GM21619 (cell line): Measurements from ENCODE around the gene DNASE1L1.
A peak's percentile ranks its signal among the peaks of the same experiment; 100 is the strongest.

Source experiments
- ATAC-seq: cut with Tn5 transposase; IDR thresholded peaks from one replicate; pipeline ENCODE4 v1.9.1; 2021; ENCODE audit not compliant: unreplicated experiment

DNASE1L1 gene

DNA sequence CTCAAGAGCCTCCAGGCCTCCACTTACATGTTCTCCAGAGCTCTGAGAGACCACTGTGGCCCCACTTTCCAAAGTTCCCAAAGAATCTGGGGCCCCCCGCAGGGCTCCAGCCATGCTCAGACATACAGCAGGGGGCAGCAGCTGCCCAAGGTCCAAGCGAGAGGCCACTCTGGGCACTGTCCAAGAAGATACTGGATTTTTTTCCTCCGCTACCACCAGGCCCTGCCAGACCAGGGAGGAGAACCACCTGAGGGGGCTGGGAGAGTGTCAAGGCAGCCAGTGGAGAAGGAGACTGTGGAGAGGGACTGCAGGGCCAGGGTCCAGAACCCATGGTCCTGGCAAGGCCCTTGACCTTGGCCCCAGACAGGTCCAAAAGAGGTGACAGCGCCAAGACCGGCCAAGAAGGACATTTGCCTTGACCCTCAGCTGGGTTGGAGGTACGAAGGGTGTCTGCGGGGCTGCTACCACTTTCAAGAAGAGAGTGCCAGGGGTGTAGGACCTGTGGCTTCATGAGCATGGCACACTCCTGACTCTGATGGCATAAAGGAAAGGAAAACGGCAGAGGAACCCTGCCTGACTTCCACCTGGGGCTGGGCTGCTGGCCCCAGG, 24.7 kb downstream of the DNASE1L1 start:
- no peak for ATAC-seq

DNA sequence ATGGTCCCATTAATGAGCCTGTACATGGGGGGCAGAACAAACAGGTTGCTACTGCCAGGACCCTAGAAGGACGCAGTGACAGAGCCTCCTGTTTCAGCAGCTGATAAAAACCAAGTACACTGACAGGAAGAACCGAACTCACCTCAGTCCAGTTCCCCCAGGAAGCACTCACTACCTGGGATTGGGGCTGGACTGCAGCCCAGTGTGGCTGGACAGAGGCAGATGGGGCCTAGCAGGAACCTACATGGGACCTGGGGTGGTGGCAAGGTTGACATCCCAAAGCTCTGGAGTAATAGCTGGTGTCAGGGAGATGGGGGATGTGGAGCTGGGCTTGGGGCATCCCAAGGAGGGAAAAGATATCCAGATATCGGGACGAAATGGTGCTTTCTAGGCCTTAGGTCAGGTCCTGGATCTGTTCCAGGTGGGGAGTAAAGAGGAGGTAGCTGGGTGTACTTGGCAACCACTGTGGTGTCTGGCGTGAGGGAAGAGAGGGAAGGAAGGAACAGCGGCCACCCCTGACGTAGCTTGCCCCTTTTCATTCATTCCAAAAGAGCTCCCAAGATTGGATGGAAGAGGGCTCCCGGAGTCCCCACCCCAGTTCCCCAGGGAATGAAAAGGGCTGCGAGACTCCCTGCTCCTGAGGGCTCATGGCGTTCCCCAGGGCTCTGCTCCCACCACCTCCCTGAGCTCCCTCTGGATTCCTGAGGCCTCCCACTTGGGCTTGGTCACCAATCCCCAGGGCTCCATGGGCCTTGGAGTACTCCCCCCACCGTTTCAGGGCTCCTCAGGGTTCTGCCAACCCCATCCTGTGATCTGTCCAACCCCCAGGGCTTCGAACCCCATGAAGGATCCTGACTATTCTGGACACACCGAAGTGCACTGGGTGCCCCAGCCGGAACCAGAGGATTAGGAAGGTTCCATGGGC, 25.4 kb downstream of the DNASE1L1 start:
- no peak for ATAC-seq

DNA sequence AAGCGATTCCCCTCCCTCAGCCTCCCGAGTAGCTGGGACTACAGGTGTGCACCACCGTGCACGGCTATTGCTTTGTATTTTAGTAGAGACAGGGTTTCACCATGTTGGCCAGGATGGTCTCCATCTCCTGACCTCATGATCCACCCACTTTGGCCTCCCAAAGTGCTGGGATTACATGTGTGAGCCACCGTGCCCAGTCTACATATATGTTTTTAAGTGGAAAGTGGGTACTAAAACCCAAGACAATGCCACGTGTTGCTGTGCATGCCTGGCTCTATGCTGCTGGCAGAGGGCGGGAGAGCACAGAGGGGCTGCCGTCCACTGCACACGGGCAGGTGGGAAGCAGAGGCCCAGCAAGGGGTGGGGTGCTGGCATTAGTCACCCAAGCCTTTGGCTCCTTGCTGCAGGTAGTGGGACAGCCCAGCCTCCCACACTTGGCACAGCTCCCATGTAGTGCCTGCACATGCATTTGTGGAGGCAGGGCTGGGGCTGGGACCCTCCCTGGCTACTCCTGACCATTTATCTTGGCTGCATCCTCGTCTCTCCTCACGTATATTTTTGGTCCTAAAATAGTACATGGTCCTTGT, 26.5 kb downstream of the DNASE1L1 start:
- no peak for ATAC-seq

DNA sequence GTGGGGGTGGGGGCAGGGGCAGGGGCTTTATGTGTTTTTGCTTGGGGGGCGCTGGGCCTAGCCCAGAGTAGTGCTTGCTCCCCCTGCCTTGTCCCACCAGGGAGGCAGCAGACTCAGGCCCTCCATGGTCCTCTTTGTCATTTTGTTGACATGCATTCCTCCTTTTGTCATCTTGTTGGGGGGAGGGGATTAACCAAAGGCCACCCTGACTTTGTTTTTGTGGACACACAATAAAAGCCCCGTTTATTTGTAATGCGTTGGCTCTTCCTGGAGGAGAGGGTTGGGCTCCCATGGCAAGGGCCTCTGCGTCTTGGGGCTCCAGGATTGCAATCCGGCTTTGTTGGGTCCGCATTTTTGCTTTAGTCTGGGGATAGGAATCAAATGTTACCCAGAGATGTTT, 27.8 kb downstream of the DNASE1L1 start:
- no peak for ATAC-seq

DNA sequence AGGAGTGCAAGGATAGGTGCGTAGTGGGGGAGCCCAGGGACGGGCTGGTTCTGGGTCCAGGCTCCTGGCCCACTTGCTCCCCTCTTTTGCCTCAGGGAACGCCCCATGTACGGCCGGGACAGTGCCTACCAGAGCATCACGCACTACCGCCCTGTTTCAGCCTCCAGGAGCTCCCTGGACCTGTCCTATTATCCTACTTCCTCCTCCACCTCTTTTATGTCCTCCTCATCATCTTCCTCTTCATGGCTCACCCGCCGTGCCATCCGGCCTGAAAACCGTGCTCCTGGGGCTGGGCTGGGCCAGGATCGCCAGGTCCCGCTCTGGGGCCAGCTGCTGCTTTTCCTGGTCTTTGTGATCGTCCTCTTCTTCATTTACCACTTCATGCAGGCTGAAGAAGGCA, 28.3 kb downstream of the DNASE1L1 start:
- ATAC-seq: no peak

DNA sequence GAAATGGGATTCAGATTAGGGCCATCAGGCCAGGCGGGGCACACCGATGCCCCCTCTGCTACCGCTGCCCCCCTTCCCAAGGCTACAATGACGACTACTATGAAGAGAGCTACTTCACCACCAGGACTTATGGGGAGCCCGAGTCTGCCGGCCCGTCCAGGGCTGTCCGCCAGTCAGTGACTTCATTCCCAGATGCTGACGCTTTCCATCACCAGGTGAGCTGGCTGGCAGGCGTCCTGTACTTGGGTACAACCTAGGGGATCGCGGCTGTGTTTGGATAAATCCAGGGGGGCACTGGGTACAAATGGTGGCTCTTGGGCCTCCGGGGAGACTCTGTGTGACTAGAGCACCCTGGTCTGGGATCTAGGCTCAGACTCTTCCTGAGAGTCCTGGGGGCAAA, 28.9 kb downstream of the DNASE1L1 start:
- no peak for ATAC-seq

DNA sequence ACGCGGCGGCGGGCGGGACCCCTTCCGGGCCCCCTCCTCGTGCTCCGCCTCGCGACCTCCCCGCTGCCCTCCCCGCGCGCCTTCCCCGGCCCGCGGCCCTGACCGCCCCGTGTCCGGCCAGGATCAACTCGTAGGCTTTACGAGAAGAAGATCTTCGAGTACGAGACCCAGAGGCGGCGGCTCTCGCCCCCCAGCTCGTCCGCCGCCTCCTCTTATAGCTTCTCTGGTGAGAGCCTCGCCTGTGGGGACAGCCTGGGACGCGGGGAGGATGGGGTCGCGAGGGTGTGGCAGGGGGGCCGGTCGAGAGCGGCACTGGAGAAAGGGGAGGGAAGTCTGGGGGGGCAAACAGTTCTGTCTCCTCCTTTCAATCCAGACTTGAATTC, 29.5 kb downstream of the DNASE1L1 start:
- ATAC-seq: peak; percentile 1

DNA sequence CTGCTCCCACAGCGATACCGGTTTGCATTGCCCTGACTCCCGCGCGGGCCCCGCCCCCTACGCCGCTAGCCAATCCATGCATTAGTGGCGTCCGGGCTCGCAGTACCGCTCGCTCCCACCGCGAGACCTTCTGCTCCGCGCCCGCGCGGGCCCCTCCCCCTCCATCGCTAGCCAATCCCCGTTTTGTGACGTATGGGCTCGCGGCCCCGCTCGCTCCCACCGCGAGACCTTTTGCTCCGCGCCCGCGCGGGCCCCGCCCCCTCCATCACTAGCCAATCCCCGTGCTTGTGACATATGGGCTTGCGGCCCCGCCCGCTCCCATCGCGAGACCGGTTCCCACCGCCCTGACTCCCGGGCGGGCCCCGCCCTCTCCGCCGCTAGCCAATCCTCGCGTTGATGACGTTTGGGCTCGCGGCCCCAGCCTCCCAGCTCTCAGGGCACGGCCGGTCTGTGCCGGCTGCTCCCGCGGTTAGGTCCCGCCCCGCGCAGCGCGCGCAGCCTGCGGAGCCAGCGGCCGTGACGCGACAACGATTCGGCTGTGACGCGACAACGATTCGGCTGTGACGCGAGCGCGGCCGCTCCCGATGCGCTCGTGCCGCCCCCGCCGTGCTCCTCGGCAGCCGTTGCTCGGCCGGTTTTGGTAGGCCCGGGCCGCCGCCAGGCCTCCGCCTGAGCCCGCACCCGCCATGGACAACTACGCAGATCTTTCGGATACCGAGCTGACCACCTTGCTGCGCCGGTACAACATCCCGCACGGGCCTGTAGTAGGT, 30.1 kb downstream of the DNASE1L1 start, which contains the start of gene EMD:
Gene EMD (plus strand): TSS at position 497 of the 770 bp plus-strand sequence. CDS start 190 bp downstream, at position 687.
- ATAC-seq: peak; percentile 80

DNA sequence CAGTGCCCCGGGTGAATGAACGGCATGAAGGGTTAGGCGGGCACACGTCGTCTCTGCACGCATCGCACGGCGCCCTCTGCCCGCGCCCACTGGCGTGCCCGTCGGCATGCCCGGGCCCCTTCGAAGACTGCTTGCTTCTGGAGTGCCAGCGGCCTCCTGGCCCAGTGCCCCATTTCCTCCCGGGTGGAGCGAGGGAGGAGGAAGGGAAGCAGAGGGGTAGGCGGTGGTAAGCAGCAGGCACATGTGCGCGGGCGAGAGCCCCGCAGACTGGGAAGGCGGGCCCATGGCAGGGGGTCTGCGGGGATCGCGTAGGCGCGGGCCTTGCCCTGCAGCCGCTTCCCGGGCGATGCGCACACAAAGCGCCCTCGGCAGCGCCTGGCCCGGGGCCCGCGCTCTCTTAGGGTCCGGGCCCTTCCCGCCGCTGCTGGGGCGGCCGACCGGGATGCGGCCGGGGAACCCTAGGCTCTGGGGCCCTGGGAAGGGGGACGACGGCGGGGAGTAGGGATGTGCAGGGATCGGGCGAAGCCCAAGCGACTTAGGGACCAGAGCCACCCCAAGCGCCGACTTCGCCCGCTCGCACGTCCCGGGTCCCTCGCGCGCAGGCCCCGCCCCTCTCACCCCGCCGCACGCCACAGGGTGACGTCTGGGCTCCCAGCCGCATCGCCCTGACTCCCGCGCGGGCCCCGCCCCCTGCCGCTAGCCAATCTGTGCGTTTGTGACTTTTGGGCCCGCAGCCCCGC, 30.8 kb downstream of the DNASE1L1 start:
- no peak for ATAC-seq

DNA sequence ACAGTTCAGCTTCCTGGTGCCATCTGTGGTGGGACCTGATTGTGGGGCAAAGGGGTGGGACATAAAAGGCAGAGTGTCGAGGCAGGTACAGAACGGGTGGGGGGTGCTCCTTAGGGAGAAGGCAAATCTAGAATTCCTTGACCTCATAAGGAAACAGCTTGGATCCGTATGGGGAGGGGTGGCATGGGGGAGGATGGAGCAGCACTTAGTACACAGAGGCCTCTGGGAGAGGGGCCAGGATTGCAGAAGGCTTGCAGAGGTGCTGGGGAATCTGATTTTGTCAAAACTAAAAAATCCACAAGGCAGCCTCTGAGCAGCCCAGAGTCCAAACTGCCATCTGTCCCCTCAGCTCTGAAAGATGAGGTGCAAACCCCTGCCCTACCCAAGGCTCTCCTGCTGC, 32.3 kb downstream of the DNASE1L1 start:
- no peak for ATAC-seq

DNA sequence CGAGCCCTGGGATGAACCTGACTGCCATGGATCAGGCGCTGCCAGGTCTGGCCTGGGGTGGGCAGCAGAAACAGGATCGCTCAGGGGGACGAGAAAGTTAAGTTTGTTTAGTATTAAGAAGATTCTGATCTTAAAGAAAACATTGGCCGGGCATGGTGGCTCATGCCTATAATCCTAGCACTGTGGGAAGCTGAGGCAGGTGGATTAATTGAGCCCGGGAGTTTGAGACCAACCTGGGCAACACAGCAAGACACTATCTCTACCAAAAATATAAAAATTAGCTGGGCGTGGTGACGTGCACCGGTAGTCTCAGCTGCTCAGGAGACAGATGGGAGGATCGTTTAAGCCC, 33.9 kb downstream of the DNASE1L1 start:
- ATAC-seq: no peak

DNA sequence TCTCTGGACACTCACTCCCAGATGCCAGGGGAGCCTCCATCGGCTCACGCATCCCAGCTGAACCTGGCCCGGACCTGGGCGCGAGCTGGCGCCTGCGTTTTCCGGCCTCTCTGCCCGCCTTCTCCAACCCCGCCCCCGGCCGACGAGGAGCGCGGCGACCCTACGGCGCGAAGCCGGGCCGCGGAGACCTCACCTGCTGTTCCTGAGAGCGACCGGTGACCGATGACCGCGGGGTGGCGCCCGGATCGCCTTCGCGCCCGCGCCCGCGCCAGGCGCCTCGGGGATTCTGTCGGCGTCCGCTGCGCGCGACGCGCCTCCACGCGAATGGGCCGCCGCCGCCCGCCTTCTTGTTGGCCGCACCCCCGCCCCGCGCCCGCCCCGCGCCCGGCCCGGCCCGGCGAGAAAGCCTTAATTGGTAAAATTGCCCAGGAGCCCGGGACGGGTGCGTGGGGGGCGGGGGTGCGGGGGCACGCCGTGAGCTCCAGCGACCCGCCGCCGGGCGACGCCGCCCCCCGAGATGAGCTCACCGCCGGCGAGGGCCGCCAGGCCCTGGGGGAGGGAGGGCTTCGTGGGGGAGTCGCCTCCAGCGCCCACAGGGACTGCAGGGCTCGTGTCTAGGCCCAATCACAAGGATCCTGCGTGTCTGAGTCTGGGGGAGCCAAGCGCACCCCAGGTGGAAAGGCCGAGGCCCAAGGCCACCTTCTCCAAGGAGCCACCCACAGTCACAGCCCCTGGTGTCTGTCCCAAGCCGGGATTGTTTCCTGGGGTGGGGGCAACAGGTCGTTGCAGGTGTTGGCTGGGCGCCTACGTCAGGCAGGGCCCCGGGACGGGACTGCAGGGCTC, 34.5 kb downstream of the DNASE1L1 start, which contains the start of gene FLNA:
Gene FLNA (minus strand): TSS at position 322 of the 843 bp plus-strand sequence. CDS start 3,389 bp downstream, outside the sequence.
- ATAC-seq: no peak

DNA sequence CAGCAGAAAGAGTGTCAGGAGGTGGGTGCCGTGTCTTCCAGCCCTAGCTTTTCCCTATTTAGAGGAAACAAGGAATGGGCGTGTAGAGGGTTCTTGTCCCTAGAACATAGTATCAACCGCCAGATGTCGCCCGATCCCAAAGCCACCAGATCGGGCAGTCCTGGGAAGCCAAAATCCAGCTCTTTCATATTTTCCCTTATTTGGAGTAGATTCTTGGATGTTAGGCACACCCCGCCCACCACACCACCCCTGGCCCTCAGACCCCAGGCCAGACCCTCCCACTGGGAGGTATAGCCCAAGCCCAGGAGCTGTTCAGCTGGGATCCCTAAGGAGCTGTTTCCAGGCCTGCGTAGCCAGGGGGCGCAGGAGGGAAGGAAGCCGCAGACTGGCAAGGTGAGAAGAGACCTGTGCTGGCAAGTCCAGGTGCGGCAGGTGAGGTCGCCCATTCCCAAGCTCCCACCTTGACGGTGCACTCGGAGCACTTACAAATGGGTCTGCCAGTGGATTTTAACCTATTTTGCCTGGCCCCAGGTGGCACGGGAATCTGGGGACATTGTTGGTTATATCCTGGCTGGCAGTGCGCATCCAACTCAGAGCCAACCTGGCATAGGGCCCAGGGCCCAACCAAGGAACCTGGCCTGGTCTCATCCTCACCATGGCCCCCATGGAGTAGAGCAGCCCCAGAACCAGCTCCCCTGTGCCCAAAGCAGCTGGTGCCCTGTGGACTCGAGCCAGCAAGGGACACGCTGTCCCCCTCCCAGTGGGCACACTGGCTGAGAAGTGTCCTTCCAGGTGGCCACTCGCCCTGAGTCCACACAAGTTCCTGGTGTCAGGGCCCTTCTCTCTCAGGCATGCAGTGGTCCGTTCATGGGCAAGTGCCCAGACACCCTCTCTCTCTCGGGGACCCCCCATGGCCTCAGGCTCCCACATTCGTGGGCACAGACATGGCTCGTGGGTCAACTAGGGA, 35.4 kb downstream of the DNASE1L1 start:
- no peak for ATAC-seq

DNA sequence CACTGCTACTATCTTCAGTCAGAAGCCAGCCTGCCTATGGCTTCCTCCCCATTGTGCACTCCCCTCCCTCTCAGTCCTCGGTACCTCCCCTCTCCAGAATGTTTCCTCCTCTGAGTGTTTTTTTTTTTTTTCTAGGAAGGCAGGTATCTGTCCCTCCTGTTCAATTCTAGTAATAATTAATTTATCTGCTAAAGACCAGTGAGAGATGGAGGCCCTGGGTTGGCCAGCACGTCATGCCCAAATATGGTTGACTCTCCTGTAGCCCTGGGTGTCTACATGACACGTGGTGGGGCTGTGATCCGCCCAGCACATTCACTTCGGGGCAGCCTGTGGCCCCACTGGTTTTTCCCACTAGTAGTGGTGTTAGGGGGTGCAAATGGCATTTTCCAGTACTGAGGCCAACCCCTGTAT, 36.4 kb downstream of the DNASE1L1 start:
- no peak for ATAC-seq

DNA sequence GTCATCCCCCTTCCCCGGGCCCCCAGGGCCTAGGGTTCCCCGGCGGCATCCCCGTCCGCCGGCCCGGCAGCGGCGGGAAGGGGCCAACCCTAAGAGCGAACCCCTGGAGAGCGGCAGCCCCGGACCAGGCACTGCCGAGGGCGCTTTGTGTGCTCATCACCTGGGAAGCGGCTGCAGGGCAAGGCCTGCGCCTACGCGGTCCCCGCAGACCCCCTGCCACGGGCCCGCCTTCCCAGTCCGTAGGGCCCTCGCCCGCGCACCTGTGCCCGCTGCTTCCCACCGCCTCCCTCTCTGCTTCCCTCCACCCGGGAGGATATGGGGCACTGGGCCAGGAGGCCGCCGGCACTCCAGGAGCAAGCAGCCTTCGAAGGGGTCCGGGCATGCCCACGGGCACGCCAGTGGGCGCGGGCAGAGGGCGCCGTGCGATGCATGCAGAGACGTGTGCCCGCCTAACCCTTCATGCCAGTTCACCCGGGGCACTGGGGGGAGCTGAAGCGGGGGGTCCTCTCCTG, 37.2 kb downstream of the DNASE1L1 start:
- ATAC-seq: peak; percentile 3

DNA sequence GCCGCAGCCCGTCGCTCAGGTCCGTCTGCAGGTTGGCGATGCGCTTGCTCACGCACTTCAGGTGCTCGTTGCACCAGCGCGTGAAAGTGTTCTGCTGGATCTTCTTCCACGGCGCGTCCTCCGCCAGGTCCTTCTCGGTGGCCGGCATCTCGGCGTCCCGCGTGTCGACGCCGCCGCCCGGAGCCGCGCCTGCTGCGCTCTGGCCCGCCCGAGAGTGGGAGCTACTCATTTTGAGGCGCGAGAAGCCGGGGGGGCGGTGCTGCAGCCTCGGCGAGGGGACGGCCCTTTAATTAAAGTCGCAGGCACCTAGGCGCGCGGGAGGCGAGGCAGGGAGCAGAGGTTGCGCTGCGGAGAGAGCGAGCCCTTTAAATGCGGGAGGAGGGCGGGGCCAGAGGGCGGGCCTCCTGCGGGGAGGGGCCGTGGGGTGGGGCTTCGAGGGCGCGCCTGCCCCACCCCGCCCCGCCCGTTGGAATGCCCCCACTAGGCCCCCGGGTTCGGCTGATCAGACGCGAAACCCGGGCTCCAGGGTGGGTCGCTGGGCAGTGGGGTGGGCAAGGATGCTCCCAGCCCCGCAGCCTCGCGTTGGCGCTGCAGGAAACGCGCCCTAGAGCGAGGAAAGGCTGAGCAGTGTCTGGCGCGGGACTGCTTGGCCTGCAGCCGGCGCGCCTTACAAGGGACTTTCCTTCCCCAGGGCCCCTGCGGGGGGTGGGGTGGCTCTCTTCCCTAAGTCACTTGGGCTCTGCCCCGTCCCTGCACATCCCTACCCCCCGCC, 37.9 kb downstream of the DNASE1L1 start:
- ATAC-seq: peak; percentile 53

DNA sequence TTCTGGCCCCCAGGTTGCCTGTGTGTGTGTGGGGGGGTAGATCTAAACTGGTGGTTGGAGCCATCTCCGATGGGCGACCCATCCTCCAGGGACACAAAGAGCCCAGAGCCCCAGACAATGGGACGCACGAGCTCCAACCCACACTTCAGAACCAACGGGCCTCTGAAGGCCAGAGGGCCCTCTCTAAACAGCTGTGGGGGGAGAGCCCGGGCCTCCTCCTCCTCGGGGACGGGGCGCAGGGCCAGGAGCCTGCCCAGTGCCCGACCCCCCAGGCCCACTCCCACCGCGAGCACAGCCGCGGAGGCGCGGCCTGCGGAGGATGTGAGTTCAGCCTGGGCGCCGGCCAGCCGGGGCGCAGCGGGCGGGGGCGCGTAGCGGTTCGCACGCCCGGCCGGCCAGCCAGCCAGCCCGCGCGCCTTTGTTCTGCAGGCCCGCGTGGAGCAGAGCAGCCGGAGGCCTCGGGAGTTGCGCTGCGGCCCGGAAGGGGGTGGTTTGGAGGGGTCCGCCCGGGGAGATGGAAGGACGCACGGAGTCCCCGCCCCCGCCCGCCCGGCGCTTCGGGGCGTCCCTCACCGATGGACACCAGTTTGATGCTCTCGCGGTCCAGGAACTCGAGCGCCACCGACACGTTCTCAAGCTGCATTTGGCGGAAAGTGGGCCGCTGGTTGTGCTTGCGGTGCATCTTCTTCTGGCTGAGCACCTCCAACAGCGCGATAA, 38.6 kb downstream of the DNASE1L1 start:
- no peak for ATAC-seq
